Measurements from ENCODE around the gene VPS37B.
"Not testable (repeated sequence)": the region's sequence is repeated elsewhere in the genome, so short reads cannot be mapped to it uniquely, and the experiment has no call there.

The VPS37B gene, protein sequence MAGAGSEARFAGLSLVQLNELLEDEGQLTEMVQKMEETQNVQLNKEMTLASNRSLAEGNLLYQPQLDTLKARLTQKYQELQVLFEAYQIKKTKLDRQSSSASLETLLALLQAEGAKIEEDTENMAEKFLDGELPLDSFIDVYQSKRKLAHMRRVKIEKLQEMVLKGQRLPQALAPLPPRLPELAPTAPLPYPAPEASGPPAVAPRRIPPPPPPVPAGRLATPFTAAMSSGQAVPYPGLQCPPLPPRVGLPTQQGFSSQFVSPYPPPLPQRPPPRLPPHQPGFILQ

DNA sequence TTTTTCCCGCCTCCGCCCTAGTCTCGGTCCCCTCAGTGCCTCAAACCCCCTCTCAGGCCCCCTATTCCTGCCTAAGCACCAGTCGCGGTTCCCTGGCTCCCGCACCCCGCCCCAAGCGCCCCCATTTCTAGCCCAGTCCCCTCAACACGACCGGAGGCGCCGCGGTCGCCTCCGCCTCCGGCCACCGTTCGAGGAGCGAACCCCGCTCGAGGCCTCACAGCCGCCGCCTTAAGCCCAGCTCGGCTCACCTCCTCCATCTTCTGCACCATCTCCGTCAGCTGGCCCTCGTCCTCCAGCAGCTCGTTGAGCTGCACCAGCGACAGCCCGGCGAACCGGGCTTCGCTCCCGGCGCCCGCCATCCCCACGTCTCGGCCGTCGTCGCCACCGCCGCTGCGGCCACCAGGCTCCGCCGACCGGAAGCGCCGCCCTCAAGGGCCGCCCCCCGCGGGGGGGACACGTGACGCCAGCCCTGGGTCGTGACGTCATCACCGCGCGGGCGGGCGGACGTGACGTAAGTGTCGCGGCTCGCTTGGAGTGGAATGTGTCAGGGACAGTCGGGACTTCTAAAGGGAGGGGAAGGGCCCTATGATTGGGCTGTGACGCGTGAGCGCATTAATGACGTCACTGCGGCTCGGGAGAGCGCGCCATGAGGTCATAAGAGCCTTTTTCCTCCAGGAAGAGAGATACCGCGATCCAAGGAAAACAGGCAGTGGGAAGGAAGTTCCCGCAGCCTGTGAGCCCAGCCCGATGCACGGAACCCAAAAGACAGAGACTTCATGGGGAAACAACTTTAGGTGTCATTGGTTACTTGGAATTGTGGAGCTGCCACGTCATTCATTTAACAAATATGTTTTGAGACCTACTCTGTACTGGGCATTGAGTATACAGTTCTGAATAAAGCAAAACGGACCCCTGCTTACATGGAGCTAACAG, at the start of gene VPS37B:
VPS37B (minus strand) TSS at position 421 of the 933 bp plus-strand sequence; CDS start at position 359, 62 bp downstream.
- DNase-seq, result peak; percentile 52

DNA sequence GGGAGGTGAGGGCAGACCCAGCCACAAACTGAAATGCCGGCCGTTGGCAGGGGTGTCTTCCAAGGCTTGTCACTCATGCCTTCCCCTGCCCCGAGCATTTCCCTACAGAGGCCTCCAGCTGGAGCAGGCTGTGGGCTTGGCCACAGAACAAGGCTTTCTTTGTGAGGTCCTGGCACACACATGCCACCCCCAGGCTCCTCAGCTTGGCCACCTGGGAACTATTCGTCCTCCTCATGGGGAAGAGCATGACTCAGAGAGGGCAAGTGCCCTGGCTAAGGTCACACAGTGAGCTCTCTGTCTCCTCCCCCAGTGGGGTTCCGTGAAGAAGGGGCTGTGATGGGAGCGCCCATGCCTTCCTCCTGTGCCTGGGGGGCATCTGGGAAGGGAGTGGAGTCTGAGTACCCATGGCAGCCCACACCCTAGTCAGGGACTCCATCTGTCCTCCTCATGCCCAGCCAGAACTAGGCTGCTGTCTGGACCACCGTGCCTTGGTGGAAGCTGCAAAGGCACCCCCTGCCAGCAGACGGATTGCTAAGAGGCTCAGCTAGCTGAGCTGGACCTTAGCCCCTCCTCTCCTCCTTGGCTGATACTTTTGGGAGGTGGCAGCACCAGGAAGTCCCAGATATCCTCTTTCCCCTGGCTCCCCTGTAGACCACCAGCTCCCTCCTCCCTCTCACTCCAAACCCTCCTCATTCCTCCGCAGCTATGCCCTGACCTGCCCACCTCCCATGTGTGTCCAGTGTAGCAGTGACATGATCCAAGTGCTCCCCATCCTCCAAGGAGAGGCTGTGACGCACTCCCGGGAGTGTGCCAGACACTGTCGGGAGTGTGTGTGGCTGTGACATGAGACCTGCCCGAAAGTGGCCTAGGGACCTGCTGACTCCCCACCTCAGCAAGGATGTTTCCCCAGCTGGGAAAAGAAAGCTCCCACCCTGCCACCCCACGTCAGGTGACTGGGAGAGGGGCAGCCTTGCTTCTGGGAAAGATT, 49.0 kb upstream of the VPS37B start:
- DNase-seq, result no peak

DNA sequence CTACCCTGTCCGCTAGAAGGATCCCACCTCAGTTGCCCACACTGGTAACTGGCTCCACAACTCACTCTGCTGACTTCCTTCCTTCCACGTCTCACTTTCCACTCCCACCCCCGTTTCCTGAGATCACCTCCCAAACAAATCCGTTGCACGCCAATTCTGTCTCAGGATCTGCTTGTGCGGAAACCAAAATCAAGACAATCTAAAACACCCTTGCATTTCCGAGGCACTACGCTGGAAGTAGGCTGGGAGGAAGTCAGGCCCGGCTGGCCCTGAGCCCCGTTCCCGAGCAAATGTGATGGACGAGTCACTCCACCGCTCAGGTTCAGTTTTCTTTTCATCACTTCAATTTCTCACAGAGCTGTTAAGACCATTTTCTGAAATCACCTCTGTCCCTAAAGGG, 47.3 kb upstream of the VPS37B start:
- DNase-seq, result no peak

DNA sequence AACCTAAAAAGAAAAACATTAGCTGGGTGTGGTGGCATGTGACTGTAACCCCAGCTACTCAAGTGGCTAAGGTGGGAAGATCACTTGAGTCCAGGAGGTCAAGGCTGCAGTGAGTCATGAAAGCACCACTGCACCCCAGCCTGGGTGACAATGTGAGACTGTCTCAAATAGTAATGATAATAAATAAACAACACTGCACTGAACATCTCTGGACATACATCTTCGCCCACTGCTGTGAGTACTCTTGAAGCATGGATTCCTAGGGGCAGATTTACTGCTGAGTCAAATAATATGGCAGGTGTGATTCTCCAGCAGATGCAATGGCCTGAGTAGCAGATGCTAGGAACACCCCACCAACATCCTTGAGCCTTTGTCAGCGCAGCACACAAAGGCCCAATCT, 46.7 kb upstream of the VPS37B start:
- DNase-seq, result no peak

DNA sequence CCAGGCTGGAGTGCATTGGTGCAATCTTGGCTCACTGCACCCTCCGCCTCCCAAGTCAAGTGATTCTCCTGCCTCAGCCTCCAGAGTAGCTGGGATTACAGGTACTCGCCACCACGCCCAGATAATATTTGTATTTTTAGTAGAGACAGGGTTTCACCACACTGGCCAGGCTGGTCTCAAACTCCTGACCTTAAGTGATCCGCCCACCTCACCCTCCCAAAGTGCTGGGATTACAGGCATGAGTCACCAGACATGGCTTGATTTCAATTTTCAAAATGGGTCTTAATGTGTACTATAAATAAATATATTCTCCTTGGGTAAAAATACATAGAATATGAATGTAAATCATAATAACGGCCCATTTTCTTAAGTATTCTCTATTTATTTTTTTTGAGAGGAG, 45.4 kb upstream of the VPS37B start:
- DNase-seq, result not testable (repeated sequence)

DNA sequence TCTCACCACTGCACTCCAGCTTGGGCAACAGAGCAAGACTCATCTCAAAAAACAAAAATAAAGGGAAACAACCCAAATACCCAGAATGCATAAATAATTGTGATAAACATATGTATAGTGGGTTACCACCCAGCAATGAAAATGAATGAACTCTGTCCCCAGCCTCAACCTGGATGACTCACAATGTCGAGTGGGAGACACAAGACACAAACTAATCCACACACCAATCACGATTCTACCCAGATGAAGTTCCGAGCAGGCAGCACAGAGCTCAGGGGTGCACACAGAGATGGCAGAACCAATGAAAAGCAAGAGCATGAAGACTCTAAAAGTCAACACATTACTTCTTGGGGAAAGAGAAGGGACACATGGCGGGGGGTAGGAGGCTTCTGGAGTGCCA, 43.2 kb upstream of the VPS37B start:
- no peak for DNase-seq

DNA sequence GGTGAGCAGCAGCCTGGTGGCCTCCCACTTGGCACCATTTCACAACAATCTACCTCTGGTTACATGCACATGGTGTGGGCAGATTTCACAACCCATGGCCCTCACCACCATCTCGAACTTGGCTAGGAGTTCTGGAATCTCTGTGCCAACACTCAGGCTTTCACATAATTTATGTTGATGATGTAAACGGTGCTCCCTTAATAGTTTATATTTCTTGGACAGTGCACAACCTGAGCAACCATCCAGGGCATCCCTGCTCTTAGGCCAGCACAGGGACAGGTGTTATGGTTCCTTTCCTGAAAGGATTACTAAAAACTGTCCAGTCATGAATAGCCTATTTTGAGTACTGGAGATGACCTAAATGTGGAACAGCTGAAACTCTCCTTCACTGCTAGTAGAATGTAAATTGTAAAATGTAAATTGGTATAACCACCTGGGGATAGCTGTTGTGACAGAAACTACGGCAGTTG, 41.7 kb upstream of the VPS37B start:
- DNase-seq, result no peak

DNA sequence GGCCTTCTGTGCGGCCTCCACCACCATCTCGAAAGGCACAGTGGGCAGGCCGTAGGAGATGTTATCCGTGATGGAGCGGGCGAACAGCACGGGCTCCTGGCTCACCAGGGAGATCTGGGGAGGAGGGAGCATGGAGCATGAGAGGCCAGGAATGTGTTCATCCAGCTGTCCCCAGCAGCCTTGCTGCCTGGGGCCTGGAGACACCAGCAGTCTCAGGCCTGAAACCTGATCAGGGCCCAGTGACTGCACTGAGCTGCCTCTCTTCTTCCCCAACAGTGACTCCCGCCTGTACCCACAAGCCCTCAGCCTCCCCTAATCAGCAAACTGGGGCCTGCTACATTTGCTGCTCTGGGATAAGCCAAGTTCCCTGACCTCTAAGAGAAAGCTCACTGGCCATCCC, 39.4 kb upstream of the VPS37B start:
- no peak for DNase-seq

DNA sequence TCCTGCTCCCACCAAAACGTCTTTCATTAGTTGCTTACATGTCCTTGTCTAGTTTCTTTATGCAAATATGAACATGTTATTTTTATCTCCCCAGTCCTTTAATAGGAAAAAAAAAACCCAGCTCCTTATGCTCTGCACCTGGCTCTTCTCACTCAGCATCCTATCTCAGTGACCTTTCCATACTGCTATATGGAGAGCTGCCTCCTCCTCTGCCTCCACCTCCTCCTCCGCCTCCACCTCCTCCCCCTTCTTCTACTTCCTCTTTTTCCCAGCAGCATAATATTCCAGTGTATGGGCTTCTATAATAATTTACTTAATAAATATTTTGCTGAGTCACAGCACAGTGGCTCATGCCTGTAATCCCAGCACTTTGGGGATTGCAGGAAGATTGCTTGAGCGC, 38.8 kb upstream of the VPS37B start:
- DNase-seq, result no peak

DNA sequence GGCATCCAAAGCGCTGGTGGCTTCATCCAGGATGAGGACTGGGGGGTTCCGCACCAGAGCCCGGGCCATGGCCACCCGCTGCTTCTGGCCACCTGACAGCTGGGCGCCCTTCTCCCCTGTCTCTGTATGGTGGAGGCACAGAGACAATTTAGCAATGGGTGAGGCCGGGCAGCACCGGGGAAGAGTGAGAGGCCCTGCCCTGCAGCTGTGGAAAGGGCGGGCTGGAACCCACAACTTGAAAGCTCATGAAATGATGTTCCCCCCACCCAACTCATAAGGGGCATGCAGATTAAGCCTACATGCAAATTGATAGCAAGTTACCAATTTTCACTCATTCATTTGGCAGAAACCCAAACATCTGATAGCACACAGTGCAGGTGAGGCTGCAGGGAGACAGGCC, 36.3 kb upstream of the VPS37B start:
- no peak for DNase-seq

DNA sequence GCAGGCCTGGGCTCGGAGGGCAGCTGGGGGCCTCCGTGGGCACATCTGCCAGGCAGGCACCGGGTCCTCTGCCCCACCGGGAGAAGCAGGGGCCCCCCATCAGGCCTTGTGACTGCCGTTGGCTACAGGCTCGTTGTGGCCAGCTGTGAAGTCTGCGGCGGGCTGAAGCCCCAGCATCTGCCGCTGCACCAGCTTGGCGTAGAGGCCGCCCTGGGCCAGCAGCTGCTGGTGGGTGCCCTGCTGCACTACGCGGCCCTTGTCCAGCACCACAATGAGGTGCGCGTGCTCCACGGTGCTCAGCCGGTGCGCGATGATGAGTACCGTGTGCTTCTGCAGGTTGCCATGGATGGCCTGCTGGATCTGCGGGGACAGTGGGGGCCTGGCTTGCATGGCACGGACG, 33.9 kb upstream of the VPS37B start:
- no peak for DNase-seq

DNA sequence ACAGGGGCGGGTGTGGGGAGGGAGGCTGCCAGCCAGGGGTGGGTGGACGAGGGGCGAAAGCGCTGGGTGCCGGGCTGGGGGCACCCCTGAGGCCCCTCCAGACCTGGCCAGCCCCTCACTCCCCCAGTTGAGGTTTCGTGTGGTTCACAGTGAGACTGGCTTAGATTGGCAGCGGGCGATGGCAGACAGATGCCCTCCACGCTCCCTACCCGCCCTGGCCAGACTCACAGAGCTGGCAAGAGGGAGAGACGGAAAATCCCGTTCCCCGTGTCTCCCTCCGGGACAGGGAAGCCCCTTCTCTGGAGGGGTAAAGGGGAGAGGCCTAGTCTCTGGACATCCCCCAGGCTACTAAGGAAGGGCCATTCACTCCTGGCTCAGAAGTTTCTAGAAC, 33.2 kb upstream of the VPS37B start:
- no peak for DNase-seq

DNA sequence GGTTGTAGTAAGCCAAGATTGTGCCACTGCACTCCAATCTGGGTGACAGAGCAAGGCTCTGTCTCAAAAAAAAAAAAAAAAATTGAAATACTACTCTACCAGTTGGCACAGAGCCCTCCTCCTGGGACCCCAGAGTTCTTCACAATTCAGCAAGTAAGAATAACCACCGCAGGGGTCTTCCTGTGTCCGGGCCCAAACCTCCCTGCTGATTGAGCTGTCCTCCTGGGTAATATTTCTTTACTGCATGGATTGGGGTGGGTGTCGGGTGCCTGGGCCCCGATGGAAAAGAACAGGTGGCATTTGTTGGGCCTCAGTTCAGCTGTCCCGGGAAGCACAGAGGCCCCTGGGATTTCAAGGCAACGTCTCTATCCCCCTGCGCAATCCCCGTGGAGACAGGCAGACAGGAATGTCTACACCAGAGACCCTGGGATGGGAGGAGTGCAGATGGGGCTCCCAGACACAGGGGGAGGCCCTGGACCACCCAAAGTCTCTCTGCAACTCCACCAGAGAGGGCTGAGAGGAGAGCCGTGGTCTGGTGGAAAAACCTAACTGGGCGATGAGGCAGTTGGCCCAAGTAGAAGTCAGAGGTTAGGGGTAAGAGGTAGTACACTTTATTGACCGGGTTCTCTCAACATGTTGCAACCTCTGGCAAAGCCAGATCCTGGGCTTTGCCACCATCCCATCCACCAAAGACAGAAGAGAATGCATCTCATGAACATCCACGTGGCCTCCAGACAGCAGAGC, 32.7 kb upstream of the VPS37B start:
- DNase-seq, result no peak

DNA sequence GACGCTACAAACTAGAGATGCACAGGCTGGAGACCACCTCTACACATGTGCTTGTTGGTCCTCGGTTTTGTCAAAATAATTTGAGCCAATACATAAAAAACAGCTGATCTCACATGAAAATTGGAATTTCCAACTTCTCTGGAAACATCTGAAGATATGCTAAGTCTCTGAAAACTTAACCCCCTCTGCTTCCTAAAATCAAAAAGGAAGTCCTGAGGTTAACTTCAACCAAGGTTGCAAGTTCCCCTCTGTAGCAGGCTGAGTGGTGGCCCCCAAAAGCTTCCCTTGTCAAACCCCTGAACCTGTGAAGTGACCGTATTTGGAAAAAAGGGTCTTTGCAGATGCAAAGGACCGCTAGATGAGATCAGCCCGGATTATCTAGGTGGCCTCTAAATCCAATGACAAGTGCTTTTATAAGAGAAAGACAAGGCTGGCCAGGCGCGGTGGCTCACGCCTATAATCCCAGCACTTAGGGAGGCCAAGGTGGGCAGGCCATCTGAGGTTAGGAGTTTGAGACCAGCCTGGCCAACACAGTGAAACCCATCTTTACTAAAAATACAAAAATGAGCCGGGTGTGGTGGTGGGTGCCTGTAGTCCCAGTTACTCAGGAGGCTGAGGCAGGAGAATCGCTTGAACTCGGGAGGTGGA, 32.0 kb upstream of the VPS37B start:
- DNase-seq, result no peak

DNA sequence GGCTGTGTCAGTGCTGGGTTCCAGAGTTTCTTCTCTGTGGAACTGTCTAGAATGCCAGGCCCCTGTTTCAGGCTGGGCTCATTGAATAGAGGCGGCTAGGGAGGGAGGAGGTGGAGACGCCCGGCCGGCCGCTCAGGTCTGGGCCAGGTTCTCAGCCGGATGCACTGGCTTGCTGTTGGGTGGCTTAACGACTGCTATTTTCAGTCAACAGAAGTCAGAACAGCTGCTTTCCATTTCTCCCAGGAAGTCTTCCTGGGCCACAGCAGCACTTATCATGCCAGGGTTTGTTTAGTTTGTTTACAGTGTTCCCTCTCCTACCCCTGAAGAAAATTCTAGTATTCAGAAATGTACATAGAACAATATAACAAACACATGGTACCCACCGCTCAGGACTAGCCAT, 26.0 kb upstream of the VPS37B start:
- DNase-seq, result no peak

DNA sequence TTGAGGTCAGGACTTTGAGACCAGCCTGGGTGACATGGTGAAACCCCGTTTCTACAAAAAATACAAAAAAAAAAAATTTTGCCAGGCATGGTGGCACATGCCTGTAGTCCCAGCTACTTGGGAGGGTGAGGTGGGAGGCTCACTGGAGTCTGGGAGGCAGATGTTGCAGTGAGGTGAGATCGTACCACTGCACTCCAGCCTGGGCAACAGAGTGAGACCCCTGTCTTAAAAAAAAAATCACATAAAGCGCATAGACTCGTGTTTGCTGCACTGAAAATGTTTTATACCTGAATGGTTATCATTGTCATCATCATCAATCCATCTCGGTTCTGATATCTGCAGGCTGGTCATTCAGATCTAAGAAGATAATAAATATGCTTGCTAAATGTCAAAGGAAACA, 24.8 kb upstream of the VPS37B start:
- DNase-seq, result no peak

DNA sequence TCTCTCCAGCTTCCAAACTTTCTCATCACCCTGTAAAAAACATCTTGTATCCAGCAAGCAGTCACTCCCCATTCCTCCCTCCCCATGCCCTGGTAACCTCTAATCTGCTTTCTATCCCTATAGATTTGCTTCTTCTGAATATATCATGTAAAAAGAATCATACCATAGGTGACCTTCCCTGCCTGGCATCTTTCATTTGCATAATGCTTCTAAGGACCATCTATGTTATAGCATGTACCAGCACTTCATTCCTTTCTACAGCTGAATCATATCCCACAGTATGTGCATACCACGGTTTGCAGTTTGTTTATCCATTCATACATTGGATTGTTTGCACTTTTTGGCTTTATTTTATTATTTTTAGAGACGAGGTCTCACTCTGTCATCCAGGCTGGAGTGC, 22.9 kb upstream of the VPS37B start:
- no peak for DNase-seq

DNA sequence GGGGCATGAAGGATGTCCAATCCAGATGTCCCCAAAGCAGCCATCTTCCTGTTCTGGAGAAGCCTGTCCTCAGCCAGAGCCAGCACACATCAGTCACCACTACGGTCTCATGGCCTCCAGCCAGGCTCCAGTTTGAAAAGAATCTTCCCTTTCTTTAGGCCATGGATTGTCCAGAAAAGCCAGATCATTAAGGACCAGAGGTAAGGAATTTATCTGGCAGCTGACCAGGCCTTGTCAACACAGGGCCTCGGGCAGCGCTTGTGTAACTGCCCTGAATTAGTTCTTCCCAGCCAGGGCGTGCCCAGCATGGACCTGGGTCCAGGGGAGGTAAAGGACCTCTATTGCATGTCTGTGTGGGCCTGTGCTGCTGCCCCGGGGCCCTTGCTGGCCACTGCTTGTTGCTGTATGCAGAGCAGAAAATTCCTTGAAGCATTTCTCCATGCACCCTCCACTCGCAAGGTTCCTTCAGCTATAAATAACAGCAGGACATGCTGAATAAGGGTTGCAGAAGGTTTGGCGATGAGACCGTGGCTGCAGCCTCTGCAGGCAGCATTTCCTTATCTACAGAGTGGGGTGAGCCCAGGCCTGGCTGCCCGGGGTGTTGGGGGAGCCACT, 21.7 kb upstream of the VPS37B start:
- no peak for DNase-seq

DNA sequence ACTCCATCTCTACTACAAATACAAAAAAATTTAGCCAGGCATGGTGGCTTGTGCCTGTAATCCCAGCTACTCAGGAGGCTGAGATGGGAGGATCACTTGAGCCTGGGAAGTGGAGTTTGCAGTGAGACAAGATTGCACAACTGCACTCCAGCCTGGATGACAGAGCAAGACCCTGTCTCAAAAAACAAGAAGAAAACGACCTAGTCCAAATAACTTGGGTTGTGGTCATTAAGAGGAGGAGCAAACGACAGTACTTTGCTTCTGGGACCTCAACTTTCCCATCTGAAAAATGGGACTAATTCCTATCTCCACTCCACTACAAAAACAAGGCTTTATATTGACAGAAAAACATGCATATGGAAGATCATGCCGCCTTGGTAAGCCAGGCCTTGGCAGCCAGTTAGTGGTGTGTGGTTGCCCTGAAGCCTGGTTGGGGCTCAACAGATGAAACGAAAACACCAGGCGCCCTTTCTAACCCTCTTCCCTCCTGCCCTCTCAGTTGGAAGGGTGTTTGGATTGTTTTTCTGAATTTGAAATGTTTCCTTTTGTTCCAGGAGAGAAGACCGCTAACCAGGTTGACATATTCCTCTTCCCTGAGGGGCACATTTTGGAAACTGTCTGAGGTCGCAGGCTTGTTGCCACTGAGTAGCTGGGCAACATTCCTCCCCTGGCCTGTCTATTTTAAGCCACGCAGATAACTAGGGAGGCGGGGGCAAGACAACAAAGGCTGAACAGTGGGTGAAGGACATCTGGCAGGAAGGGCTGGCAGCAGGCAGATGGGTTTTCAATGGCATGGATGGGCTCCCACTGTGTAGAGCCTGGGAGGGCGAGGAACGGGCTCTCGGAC, 13.7 kb upstream of the VPS37B start:
- DNase-seq, result no peak

DNA sequence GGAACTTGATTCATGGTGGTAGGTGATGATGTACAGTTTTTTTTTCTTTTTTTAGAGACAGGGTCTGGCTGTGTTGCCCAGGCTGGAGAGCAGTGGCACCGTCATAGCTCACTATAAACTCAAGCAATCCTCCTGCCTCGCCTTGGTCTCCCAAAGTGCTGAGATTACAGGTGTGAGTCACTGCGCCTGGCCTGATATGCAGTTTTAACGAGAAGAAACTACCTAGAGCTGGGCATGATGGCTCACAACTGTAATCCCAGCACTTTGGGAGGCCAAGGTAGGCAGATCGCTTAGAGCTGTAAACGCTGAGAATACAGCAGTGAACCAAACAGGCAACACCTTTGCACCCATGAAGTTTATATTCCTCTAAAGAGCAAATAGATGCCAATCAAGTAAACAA, 13.0 kb upstream of the VPS37B start:
- no peak for DNase-seq

Measured in kidney glomerular epithelial cell (primary cell).